K562 (cell line): Measurements from ENCODE around the gene ARL8A. TPM values are rescaled to one million over a fixed set of nuclear protein-coding genes. Genes with fewer than 3 reads are reported as not detected.

Experiments
- BMI1 ChIP-seq: fragments of 150-350 bp; IDR thresholded peaks from 2 replicates; pipeline ENCODE4 v1.6.1; 2014; ENCODE audit warnings: low read length
- CCNT2 ChIP-seq: IDR thresholded peaks from 2 replicates; pipeline ENCODE4 v1.6.1; 2011; ENCODE audit warnings: borderline replicate concordance, low read depth, mild to moderate bottlenecking, moderate library complexity, mixed read lengths, low read length; ENCODE audit not compliant: insufficient read length; ENCODE audit errors: extremely low read depth
- E2F3 ChIP-seq: fragments of 250-450 bp; sonication (Bioruptor Pico); IDR thresholded peaks from 2 replicates; pipeline ENCODE4 v1.4.0; 2020; ENCODE audit warnings: mild to moderate bottlenecking
- EWSR1 ChIP-seq: fragments of 450-650 bp; IDR thresholded peaks from 2 replicates; pipeline ENCODE4 v1.6.1; 2018; ENCODE audit warnings: borderline replicate concordance, mild to moderate bottlenecking, low read depth, moderate library complexity; ENCODE audit not compliant: partially characterized antibody
- FOS ChIP-seq: IDR thresholded peaks from 3 replicates; pipeline ENCODE4 v1.6.1; 2011; ENCODE audit not compliant: insufficient read length; ENCODE audit errors: extremely low read depth
- FOXJ2 ChIP-seq: fragments of 200-800 bp; sonication (Bioruptor generic); IDR thresholded peaks from 2 replicates; pipeline ENCODE4 v1.6.1; 2016; ENCODE audit warnings: missing genetic modification characterization, missing compliant biosample characterization
- GABPB1 ChIP-seq: sonication (generic); formaldehyde crosslinking; IDR thresholded peaks from 2 replicates; pipeline ENCODE4 v1.8.0; 2022; ENCODE audit warnings: mild to moderate bottlenecking, missing genetic modification reagents
- GATAD2B ChIP-seq: fragments of 450-650 bp; IDR thresholded peaks from 2 replicates; pipeline ENCODE4 v1.6.1; 2017; ENCODE audit warnings: mild to moderate bottlenecking, borderline replicate concordance
- ID3 ChIP-seq, 2 experiments: fragments of 250-450 bp in 1 of 2; fragments of 450-650 bp in 1 of 2; sonication (Bioruptor Pico) in 1 of 2; IDR thresholded peaks; 2 replicates each; pipeline versions ENCODE4 v1.6.1 to v1.8.0; 2016 to 2021; ENCODE audit warnings: mild to moderate bottlenecking in 2 of 2, moderate library complexity in 2 of 2, missing compliant biosample characterization in 1 of 2, missing genetic modification characterization in 1 of 2
- KDM4B ChIP-seq, 2 experiments: fragments of 450-650 bp in 1 of 2; sonication (generic) in 1 of 2; IDR thresholded peaks; 2 replicates each; pipeline ENCODE4 v1.6.1; 2016 to 2017; ENCODE audit warnings: borderline replicate concordance in 2 of 2, antibody characterized with exemption in 1 of 2, low read depth in 1 of 2, mild to moderate bottlenecking in 1 of 2
- MEF2D ChIP-seq: conservative IDR thresholded peaks from 2 replicates; pipeline ENCODE4 v1.6.1; 2016; ENCODE audit warnings: low read depth, missing genetic modification characterization, missing compliant biosample characterization
- MXD1 ChIP-seq: fragments of 250-450 bp; sonication (Bioruptor Pico); IDR thresholded peaks from 2 replicates; pipeline ENCODE4 v1.8.0; 2021; ENCODE audit warnings: borderline replicate concordance, mild to moderate bottlenecking, moderate library complexity; ENCODE audit not compliant: poor library complexity, severe bottlenecking
- SRSF9 ChIP-seq: fragments of 200-400 bp; formaldehyde crosslinking; IDR thresholded peaks from 2 replicates; pipeline ENCODE4 v1.6.1; 2017; ENCODE audit warnings: low read depth, low read length, borderline replicate concordance
- ZNF12 ChIP-seq: sonication (generic); formaldehyde crosslinking; IDR thresholded peaks from 2 replicates; pipeline ENCODE4 v1.4.0; 2020; ENCODE audit warnings: mild to moderate bottlenecking, missing genetic modification reagents
- ZNF311 ChIP-seq: fragments of 250-450 bp; sonication (Bioruptor Pico); IDR thresholded peaks from 2 replicates; pipeline ENCODE4 v1.4.0; 2020; ENCODE audit warnings: mild to moderate bottlenecking, moderate library complexity
- ZNF347 ChIP-seq: fragments of 450-650 bp; formaldehyde crosslinking; IDR thresholded peaks from 2 replicates; pipeline ENCODE4 v1.4.0; 2020; ENCODE audit warnings: low read depth, mild to moderate bottlenecking, moderate library complexity
- ZNF511 ChIP-seq: sonication (generic); formaldehyde crosslinking; IDR thresholded peaks from 2 replicates; pipeline ENCODE4 v1.8.0; 2022; ENCODE audit warnings: mild to moderate bottlenecking, missing genetic modification reagents
- ZNF76 ChIP-seq: fragments of 250-450 bp; sonication (Bioruptor Pico); IDR thresholded peaks from 2 replicates; pipeline ENCODE4 v1.4.0; 2020; ENCODE audit warnings: mild to moderate bottlenecking, moderate library complexity, borderline replicate concordance
- polyA plus RNA-seq, 8 experiments: library from polyadenylated mRNA; depleted of rRNA in 4 of 8; stranded (reverse) in 5 of 8; unstranded in 3 of 8; fragments of >200 nt; fragmentation: Nextera tagmentation in 2 of 8; fragmentation: Illumina TruSeq in 1 of 8; extraction: Ambion mirVana in 2 of 8; extraction: Trizol in 1 of 8; gene quantifications; 2 replicates each; pipeline versions ENCODE4 v1.2.1 to v1.2.3, GENCODE V29; 2011 to 2014; ENCODE audit warnings: inconsistent platforms in 1 of 8, missing spikeins in 1 of 8
- total RNA-seq, 7 experiments: library from RNA; depleted of rRNA in 6 of 7; stranded (reverse); fragments of >200 nt in 6 of 7; fragmentation: Illumina TruSeq in 2 of 7; extraction: Trizol in 2 of 7; gene quantifications; 2 replicates each; pipeline versions ENCODE4 v1.2.1 to v1.2.3, GENCODE V29; 2011 to 2021; ENCODE audit warnings: low replicate concordance in 1 of 7
- TF ChIP-seq, protein P1 (sequence below): fragments of 450-650 bp; IDR thresholded peaks from 2 replicates; pipeline ENCODE4 v1.7.1; 2018; ENCODE audit warnings: mild to moderate bottlenecking, low read depth; ENCODE audit not compliant: partially characterized antibody
- TF ChIP-seq, protein P2 (sequence below): fragments of 450-650 bp; IDR thresholded peaks from 2 replicates; pipeline ENCODE4 v1.6.1; 2016; ENCODE audit warnings: borderline replicate concordance

ARL8A gene
- total and polyA plus RNA-seq, 9 of the 15 experiments (the other 6 are each of a cell fraction or from before 2014, with no cell fraction given): 0.17 to 27.3 (median 15.6) TPM

DNA sequence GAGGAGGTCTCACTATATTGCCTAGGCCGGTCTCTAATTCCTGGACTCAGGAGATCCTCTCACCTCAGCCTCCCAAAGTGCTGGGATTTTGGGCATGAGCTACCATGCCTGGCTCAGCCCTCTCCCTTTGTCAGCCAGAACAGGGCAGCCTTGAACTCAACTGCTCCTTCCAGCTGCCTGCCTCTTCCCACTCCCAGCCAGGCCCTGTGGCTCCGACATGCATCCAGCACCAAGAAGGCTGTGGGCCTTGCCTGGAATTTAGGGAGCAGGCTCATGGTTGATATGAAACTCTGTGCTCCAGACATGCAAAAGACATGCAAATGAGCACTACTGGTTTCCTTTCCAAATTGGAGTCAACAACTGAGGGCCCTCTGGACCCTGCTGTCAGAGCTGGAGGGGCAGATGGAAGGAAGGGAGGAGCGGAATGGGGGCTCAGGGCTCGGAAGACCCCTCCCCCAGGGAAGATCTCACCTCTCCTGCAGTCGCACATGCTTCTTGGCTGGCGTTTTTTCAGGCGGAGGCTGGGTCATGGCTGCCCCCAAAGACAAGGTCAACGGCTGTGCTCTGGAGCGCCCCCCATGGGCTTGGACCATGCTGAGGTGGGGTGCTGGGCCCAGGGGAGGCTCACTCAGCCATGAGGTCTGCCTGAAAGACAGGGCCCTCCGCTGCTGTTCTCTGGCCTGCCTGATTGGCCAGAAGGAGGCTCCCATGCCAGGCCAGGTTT lies 14.4 kb upstream of the ARL8A start (continued):
- TF ChIP-seq MXD1 (no peak), BMI1 (no peak), ZNF311 (CRISPR knock-in tag) (peak; percentile 70; the same call in 1 of the 2 replicates), ZNF347 (peak; percentile 7; the same call in 1 of the 2 replicates), CCNT2 (no peak), ZNF511 (peak; percentile 88), SRSF9 (no peak), EWSR1 (no peak), ID3 (CRISPR knock-in tag; IDR thresholded peaks at IDR 0.05) (no peak), ID3 (tag; IDR thresholded peaks at IDR 0.05) (0 out of 2 replicates have a peak, but pooled peaks have one; percentile 22), GABPB1 (CRISPR knock-in tag) (no peak), FOXJ2 (tag) (peak; percentile 52; the same call in 1 of the 2 replicates), ZNF12 (CRISPR knock-in tag) (no peak; the same call in 1 of the 2 replicates), ZNF76 (no peak), MEF2D (tag) (0 out of 2 replicates have a peak, but pooled peaks have one; percentile 12), KDM4B (IDR thresholded peaks at IDR 0.05; ENCODE audit: borderline replicate concordance in 2 of 2, low read depth in 1 of 2) (0 out of 4 replicates have a peak, but pooled peaks of 1 of the 2 experiments have one; percentile 9), GATAD2B (no peak), FOS (no peak), E2F3 (CRISPR knock-in tag) (0 out of 2 replicates have a peak, but pooled peaks have one; percentile 10)
- TF ChIP-seq, protein P1, sequence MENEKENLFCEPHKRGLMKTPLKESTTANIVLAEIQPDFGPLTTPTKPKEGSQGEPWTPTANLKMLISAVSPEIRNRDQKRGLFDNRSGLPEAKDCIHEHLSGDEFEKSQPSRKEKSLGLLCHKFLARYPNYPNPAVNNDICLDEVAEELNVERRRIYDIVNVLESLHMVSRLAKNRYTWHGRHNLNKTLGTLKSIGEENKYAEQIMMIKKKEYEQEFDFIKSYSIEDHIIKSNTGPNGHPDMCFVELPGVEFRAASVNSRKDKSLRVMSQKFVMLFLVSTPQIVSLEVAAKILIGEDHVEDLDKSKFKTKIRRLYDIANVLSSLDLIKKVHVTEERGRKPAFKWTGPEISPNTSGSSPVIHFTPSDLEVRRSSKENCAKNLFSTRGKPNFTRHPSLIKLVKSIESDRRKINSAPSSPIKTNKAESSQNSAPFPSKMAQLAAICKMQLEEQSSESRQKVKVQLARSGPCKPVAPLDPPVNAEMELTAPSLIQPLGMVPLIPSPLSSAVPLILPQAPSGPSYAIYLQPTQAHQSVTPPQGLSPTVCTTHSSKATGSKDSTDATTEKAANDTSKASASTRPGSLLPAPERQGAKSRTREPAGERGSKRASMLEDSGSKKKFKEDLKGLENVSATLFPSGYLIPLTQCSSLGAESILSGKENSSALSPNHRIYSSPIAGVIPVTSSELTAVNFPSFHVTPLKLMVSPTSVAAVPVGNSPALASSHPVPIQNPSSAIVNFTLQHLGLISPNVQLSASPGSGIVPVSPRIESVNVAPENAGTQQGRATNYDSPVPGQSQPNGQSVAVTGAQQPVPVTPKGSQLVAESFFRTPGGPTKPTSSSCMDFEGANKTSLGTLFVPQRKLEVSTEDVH: no peak
- TF ChIP-seq, protein P2, sequence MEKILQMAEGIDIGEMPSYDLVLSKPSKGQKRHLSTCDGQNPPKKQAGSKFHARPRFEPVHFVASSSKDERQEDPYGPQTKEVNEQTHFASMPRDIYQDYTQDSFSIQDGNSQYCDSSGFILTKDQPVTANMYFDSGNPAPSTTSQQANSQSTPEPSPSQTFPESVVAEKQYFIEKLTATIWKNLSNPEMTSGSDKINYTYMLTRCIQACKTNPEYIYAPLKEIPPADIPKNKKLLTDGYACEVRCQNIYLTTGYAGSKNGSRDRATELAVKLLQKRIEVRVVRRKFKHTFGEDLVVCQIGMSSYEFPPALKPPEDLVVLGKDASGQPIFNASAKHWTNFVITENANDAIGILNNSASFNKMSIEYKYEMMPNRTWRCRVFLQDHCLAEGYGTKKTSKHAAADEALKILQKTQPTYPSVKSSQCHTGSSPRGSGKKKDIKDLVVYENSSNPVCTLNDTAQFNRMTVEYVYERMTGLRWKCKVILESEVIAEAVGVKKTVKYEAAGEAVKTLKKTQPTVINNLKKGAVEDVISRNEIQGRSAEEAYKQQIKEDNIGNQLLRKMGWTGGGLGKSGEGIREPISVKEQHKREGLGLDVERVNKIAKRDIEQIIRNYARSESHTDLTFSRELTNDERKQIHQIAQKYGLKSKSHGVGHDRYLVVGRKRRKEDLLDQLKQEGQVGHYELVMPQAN: no peak
